Glomerular endothelial cell (primary cell): Measurements from ENCODE around the gene AAGAB. TPM values are rescaled to one million over a fixed set of nuclear protein-coding genes. Genes with fewer than 3 reads are reported as not detected.
"Not testable (repeated sequence)": the region's sequence is repeated elsewhere in the genome, so short reads cannot be mapped to it uniquely, and the experiment has no call there.

Source experiments
- DNase-seq: peaks from one replicate; pipeline ENCODE4 v3.0.0-alpha.2; 2011; ENCODE audit warnings: low read depth, low spot score; ENCODE audit errors: extremely low read depth
- total RNA-seq: library from RNA; depleted of rRNA; stranded (reverse); fragments of >200 nt; gene quantifications from 2 replicates; pipeline ENCODE4 v1.2.3, GENCODE V29; 2015

AAGAB gene
- total RNA-seq, 1 donor from 2014 or later = 41.9 TPM

- DNase-seq = no peak
Measured at GRCh38 chr15:67253549-67254237, 768 bp downstream of the AAGAB start.

GRCh38 chr15:67253101-67253500, 1.4 kb downstream of the AAGAB start:
- DNase-seq = no peak

GRCh38 chr15:67251318-67251717, 3.1 kb downstream of the AAGAB start:
- DNase-seq = no peak

GRCh38 chr15:67249830-67250229, 4.6 kb downstream of the AAGAB start:
- no peak for DNase-seq

- no peak for DNase-seq
Measured at GRCh38 chr15:67248011-67248505, 6.4 kb downstream of the AAGAB start.

GRCh38 chr15:67246606-67247005, 7.9 kb downstream of the AAGAB start:
- not testable (repeated sequence) for DNase-seq

GRCh38 chr15:67244971-67245478, 9.4 kb downstream of the AAGAB start:
- no peak for DNase-seq

GRCh38 chr15:67242708-67243111, 11.8 kb downstream of the AAGAB start:
- no peak for DNase-seq

- no peak for DNase-seq
Measured at GRCh38 chr15:67241132-67241855, 13.2 kb downstream of the AAGAB start.

- DNase-seq = no peak
Measured at GRCh38 chr15:67240235-67241131, 14.0 kb downstream of the AAGAB start.

- no peak for DNase-seq
Measured at GRCh38 chr15:67232591-67232990, 21.9 kb downstream of the AAGAB start.

GRCh38 chr15:67230504-67230903, 24.0 kb downstream of the AAGAB start:
- DNase-seq = no peak

GRCh38 chr15:67228286-67228685, 26.2 kb downstream of the AAGAB start:
- no peak for DNase-seq

GRCh38 chr15:67227846-67228245, 26.6 kb downstream of the AAGAB start:
- no peak for DNase-seq

- no peak for DNase-seq
Measured at GRCh38 chr15:67227431-67227830, 27.0 kb downstream of the AAGAB start.

GRCh38 chr15:67225336-67225735, 29.1 kb downstream of the AAGAB start:
- no peak for DNase-seq

GRCh38 chr15:67224889-67225288, 29.6 kb downstream of the AAGAB start:
- no peak for DNase-seq

- DNase-seq = no peak
Measured at GRCh38 chr15:67219288-67219687, 35.2 kb downstream of the AAGAB start.

GRCh38 chr15:67218428-67218827, 36.0 kb downstream of the AAGAB start:
- DNase-seq = no peak

- DNase-seq = no peak
Measured at GRCh38 chr15:67216859-67217258, 37.6 kb downstream of the AAGAB start.

GRCh38 chr15:67215102-67215501, 39.4 kb downstream of the AAGAB start:
- no peak for DNase-seq
